Thyroid gland (tissue), 4 donors: ENCODE results near the gene ACTR1A.
"Not testable (repeated sequence)": the region's sequence is repeated elsewhere in the genome, so short reads cannot be mapped to it uniquely, and the experiment has no call there.

Experiments
- POLR2A ChIP-seq, 2 donors: fragments of 450-650 bp; IDR thresholded peaks; one replicate each; pipeline ENCODE4 v1.6.1; 2017; ENCODE audit warnings: antibody characterized with exemption in 2 of 2, mild to moderate bottlenecking in 2 of 2, moderate library complexity in 1 of 2
- TF ChIP-seq, protein P1 (sequence below), 6 experiments: fragments of 200-600 bp in 3 of 6; fragments of 450-650 bp in 3 of 6; sonication (generic) in 3 of 6; IDR thresholded peaks; one replicate each; pipeline ENCODE4 v1.5.1; 2016 to 2019; ENCODE audit warnings: antibody characterized with exemption in 6 of 6, mild to moderate bottlenecking in 2 of 6, inconsistent platforms in 1 of 6, moderate library complexity in 1 of 6

DNA sequence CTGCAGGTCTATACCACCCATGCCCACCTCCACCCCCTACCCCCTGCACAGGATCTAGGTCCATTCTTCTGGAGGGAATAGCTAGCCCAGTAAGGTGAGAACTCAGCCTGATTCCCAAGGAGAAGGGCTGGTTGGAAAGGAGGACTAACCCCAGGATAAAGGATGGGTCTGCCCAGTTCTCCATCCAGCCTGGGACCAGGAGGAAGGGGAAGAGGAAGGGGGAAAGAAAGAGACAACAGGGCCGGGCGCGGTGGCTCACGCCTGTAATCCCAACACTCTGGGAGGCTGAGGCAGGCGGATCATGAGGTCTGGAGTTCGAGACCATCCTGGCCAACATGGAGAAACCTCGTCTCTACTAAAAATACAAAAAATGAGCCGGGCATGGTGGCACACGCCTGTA, 32.5 kb upstream of the ACTR1A start:
- TF ChIP-seq POLR2A (IDR thresholded peaks at IDR 0.05): not testable (repeated sequence)
- TF ChIP-seq, protein P1, sequence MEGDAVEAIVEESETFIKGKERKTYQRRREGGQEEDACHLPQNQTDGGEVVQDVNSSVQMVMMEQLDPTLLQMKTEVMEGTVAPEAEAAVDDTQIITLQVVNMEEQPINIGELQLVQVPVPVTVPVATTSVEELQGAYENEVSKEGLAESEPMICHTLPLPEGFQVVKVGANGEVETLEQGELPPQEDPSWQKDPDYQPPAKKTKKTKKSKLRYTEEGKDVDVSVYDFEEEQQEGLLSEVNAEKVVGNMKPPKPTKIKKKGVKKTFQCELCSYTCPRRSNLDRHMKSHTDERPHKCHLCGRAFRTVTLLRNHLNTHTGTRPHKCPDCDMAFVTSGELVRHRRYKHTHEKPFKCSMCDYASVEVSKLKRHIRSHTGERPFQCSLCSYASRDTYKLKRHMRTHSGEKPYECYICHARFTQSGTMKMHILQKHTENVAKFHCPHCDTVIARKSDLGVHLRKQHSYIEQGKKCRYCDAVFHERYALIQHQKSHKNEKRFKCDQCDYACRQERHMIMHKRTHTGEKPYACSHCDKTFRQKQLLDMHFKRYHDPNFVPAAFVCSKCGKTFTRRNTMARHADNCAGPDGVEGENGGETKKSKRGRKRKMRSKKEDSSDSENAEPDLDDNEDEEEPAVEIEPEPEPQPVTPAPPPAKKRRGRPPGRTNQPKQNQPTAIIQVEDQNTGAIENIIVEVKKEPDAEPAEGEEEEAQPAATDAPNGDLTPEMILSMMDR (IDR thresholded peaks at IDR 0.05): not testable (repeated sequence)
